Duodenal mucosa (tissue), 2 donors: Measurements from ENCODE around the gene DPF3.

Experiments
- H3K27ac ChIP-seq: one replicate; pipeline ENCODE4 v1.7.0; 2013; ENCODE audit warnings: low read depth, low read length
- H3K27me3 ChIP-seq, 2 donors: one replicate each; pipeline ENCODE4 v1.7.0; 2013; ENCODE audit warnings: low read length in 2 of 2, control low read depth in 1 of 2; ENCODE audit not compliant: insufficient read depth in 2 of 2, control insufficient read depth in 1 of 2
- H3K36me3 ChIP-seq, 2 donors: one replicate each; pipeline ENCODE4 v1.7.0; 2013; ENCODE audit warnings: low read length in 2 of 2, control low read depth in 1 of 2; ENCODE audit not compliant: insufficient read depth in 2 of 2, control insufficient read depth in 1 of 2
- H3K4me1 ChIP-seq, 2 donors: one replicate each; pipeline ENCODE4 v1.7.0; 2013; ENCODE audit warnings: low read length in 2 of 2, control low read depth in 1 of 2; ENCODE audit not compliant: insufficient read depth in 2 of 2, control insufficient read depth in 1 of 2
- H3K4me3 ChIP-seq, 2 donors: one replicate each; pipeline ENCODE4 v1.7.0; 2013; ENCODE audit warnings: low read length in 2 of 2, low read depth in 1 of 2
- H3K9ac ChIP-seq, 2 donors: one replicate each; pipeline ENCODE4 v1.7.0; 2013; ENCODE audit warnings: low read length in 2 of 2, low read depth in 1 of 2
- H3K9me3 ChIP-seq, 2 donors: one replicate each; pipeline ENCODE4 v1.7.0; 2013; ENCODE audit warnings: low read length in 2 of 2, control low read depth in 1 of 2; ENCODE audit not compliant: control insufficient read depth in 1 of 2

DPF3 gene

DNA sequence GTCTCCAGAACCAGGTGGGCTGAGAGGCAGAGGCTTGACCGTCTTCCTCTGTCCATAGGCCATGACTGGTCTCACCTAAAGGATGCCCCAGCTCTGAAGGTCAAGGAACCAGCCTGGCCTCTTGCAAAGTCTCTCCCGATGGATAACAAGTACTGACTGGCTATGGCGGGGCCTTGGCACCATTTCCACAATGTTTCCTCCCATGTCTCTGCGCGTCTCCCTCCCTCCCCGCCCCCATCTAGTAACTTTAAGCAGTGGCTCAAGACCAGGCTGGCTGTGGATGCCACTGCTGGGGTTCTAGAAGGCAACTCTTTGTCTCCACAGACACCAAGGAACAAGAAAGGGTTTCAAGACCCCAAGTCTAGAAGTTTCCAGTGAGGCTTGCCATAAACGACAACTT, 275.5 kb downstream of the DPF3 start:
- Histone ChIP-seq H3K27me3 (no peaks in the 10 kb centered on the region), H3K9ac (no peak overlapping the region), H3K9me3 (no peaks in the 10 kb centered on the region), H3K36me3 (no peaks in the 10 kb centered on the region), H3K27ac (no peak overlapping the region), H3K4me1 (no peaks in the 10 kb centered on the region), H3K4me3 (no peak overlapping the region)

DNA sequence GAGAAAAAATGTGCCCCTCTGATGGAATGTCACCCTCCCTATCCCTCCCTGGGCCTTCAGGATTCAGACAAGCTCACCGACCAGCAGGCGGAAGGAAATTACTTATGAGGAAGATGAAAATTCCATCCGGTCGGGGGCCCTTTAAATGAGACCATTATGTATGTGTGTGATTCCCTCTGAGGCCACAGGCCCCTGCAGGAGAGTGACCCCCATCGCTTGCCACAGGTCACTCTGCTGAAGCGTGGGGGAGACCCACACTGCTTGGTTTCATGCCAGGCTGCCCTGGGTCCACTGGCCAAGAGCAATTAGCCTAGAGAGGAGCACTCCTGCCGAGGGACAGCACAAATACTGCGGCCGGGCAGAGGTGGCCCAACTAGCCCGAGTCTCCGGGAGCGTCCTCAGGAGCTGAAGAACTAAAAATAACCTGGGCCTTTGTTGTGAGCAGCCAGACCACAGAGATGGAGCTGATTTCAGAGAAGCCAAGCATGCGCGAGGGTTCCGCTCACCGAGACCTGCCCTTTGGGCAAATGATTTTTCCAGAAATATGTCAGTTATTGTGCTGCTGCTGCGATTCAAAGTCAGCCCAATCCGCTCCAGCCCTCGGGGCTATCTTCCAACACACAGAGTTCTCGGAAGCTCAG, 276.4 kb downstream of the DPF3 start:
- H3K9me3 ChIP-seq: no peaks in the 10 kb centered on the region
- H3K4me3 ChIP-seq: no peak overlapping the region
- H3K4me1 ChIP-seq: no peaks in the 10 kb centered on the region
- no peaks in the 10 kb centered on the region for H3K36me3 ChIP-seq
- no peak overlapping the region for H3K27ac ChIP-seq
- H3K27me3 ChIP-seq: no peaks in the 10 kb centered on the region
- no peak overlapping the region for H3K9ac ChIP-seq

DNA sequence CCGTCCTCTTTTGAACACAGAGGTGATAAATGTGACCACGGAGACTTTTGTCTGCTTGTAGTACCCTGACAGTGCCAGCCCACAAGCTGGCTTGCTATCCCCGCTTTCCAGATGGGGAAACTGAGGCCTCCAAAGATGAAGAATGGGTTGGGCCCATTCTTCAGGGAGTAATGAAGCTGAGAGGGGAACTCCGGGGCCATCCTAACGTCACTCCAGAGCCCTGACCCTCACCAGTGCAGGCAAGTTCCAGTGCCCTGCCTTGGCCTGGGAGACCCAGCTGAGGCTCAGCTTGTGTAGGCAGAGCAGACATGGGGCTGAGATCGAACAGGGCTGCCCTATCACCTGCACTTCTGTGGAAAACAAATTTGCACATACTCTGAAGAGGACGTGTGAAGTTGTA, 277.1 kb downstream of the DPF3 start:
- H3K9ac ChIP-seq: no peak overlapping the region
- H3K4me1 ChIP-seq: no peaks in the 10 kb centered on the region
- H3K27me3 ChIP-seq: no peaks in the 10 kb centered on the region
- H3K4me3 ChIP-seq: no peak overlapping the region
- no peak overlapping the region for H3K27ac ChIP-seq
- no peaks in the 10 kb centered on the region for H3K9me3 ChIP-seq
- H3K36me3 ChIP-seq: no peaks in the 10 kb centered on the region

DNA sequence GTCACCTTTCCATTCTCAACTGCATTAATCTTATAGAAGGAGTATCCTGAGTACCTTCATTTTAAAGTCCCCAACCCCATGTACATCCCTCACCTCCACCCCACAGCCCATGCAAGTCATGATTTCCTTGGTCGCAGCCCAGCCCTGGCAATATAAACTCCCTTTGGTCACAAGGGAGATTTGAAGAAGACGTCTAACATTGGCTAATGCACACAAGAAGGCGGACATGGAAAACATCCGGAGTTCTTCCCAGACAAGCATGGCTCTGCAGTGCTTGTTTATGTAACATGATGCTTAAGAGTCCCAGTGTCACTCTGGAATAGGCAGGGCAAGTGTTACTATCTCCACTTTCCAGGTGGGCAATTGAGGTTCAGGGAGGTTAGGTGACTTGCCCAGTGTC, 277.6 kb downstream of the DPF3 start:
- H3K27me3 ChIP-seq: no peaks in the 10 kb centered on the region
- H3K4me3 ChIP-seq: no peak overlapping the region
- no peaks in the 10 kb centered on the region for H3K36me3 ChIP-seq
- no peaks in the 10 kb centered on the region for H3K9me3 ChIP-seq
- no peak overlapping the region for H3K9ac ChIP-seq
- H3K4me1 ChIP-seq: no peaks in the 10 kb centered on the region
- no peak overlapping the region for H3K27ac ChIP-seq

DNA sequence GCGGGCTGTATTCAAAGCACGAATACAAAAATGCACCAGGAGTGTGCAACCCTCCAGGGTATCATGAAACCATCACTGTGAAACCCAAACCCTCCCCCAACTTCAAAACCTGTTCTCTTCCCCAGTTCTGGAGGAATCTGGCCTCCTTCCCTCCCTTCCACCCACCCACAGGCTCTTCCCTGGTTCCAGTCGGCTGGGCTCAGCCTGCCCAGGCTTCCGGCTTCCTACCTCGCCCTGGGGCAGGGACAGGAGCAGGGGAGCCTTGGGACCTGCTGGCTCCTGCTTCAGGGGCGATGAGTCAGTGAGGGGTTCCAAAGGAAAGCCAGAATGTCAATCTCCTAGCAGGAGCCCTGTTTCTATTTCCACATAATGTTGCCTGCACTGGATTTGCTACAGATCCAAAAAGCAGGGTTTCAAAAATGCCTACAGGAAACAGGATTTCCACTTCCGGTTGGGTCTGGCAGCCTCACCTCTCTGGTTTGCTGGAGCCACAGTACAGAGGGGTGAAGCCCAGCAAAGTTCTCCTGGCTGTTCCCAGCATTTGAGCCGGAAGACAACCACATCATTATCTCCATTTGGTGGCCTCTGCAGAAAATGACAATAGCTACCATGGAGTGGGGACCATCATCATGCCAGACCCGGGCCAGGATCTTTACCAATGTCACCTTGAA, 278.3 kb downstream of the DPF3 start:
- H3K4me1 ChIP-seq: no peaks in the 10 kb centered on the region
- no peaks in the 10 kb centered on the region for H3K36me3 ChIP-seq
- no peaks in the 10 kb centered on the region for H3K27me3 ChIP-seq
- no peak overlapping the region for H3K4me3 ChIP-seq
- no peaks in the 10 kb centered on the region for H3K9me3 ChIP-seq
- no peak overlapping the region for H3K9ac ChIP-seq
- H3K27ac ChIP-seq: no peak overlapping the region

DNA sequence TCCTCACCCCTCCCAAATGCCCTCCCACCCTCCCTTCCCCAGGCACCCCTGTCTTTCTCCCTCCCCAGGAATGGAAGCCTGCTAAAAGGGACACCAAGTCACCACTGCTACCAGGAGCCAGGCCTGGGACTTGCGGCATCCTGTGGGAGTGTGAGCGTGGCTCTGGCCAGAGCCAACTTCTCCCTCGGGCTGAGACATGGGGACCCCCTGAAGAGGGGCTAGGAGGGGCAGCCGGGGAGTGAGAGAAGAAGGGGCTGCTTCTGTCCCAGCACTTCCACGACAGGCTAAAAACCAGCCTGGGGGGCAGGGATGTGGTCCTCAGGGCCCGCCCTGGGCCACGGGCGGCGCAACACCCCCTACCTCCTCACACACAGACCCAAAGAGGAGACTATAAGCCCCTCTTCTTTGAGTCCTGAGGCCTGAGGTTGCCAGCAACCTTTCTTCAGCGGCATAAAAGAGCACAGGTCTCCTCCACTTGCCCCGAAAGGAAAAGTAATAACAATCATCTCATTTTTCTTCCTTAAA, 278.9 kb downstream of the DPF3 start:
- Histone ChIP-seq H3K27ac (no peak overlapping the region), H3K9ac (no peak overlapping the region), H3K36me3 (no peaks in the 10 kb centered on the region)

DNA sequence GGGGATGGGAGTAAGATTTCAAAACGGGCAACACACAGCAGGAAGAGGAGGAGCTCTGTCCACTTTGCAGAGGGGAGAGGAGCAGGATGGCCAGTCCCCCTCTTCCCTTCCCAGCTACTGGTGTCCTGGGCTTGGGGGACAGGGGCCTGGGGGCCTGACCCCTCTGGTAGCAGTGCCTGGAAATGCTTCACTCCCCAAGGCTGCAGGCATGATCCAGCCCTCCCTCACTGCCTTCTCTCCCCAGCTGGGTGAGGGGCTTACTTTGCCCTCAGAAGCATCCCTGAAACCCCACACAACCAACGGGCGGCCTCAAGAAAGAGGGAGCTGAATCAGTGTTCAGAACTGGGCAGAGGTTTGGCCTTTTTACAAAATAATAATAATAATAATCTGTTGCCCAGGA, 279.5 kb downstream of the DPF3 start:
- no peak overlapping the region for H3K9ac ChIP-seq
- no peaks in the 10 kb centered on the region for H3K9me3 ChIP-seq
- no peak overlapping the region for H3K27ac ChIP-seq
- H3K36me3 ChIP-seq: no peaks in the 10 kb centered on the region
- no peaks in the 10 kb centered on the region for H3K4me1 ChIP-seq
- H3K4me3 ChIP-seq: no peak overlapping the region
- no peaks in the 10 kb centered on the region for H3K27me3 ChIP-seq

More for the DNA sequence above, 278.9 kb downstream of the DPF3 start:
- Histone ChIP-seq H3K4me1 (no peaks in the 10 kb centered on the region), H3K4me3 (no peak overlapping the region), H3K9me3 (no peaks in the 10 kb centered on the region), H3K27me3 (no peaks in the 10 kb centered on the region)

DNA sequence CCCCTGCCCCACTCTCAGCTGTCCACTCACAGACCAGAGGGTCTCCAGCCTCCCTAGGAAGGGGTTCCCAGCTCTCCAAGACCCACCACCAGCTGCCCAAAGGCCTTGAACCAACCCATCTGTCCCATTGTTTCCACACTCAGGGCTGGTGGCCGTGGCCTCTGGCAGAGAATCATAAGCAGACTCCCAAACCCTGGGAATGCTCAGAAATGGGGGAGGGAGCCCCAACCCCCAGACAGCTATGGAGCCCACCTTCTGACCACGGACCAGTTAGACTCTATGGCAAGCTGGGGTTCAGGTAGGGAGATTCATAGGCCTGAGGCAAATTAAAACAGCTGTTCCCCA, 280.0 kb downstream of the DPF3 start:
- Histone ChIP-seq H3K27me3 (no peaks in the 10 kb centered on the region), H3K27ac (no peak overlapping the region), H3K36me3 (no peaks in the 10 kb centered on the region), H3K4me1 (no peaks in the 10 kb centered on the region), H3K4me3 (no peak overlapping the region), H3K9me3 (no peaks in the 10 kb centered on the region), H3K9ac (no peak overlapping the region)

DNA sequence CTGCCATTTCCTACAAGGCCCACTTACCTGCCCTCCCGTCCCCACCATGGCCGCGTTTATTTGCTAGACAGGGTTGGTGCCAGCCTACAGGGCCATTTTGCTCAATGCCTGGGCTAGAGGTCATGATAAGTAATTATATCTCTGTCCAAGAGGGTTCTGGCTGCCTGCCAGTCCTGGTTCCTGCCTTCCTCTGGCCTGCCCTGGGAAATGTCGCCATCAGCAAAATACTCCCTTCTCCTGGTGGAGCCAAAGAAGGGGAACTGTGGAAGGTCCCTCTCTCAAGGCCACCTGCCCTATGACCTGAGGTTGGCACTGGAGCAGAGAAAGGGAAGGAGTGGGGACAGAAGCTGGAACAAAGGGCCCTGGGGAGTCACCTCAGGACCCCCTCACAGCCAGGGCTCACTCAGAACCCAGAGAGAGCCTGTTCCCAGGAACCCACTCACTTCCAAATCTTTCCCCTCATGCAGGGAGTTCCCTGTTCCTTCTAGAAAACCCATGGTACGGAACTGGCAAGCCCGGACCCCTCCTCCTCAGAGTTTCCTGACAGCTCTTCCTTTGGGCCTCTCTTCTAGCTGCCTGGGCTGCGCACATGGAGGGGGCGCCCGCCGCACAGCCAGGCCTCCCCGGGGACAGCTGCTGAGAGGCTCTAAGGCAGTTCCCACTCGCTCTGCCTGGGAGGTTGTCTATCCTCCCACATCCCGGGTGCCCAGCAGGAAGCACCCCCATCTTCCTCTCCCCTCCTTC, 280.5 kb downstream of the DPF3 start:
- Histone ChIP-seq H3K9me3 (no peaks in the 10 kb centered on the region), H3K4me3 (no peak overlapping the region), H3K9ac (no peak overlapping the region), H3K27me3 (no peaks in the 10 kb centered on the region), H3K4me1 (no peaks in the 10 kb centered on the region), H3K27ac (no peak overlapping the region), H3K36me3 (no peaks in the 10 kb centered on the region)

DNA sequence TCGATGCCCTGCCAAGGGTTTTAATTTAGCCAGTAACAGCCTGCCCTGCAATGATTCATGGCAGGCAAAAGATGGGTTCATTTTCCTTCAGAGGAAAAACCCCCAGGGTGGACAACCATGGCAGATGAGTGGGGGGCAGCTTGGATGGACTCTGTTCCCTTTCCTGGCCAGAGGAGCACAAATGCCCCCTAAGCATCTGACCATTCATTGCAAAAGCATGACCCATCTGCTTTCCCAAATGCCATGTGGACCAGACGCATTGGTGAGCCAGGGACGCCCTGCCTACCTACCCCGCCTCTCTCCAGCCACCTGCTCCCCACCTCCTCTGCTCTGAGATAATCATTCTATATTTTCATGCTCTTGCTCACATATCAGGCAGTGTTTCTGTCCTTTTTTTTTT, 281.9 kb downstream of the DPF3 start:
- Histone ChIP-seq H3K9ac (no peak overlapping the region), H3K27me3 (no peaks in the 10 kb centered on the region), H3K4me1 (no peaks in the 10 kb centered on the region), H3K27ac (no peak overlapping the region), H3K9me3 (no peaks in the 10 kb centered on the region), H3K36me3 (no peaks in the 10 kb centered on the region), H3K4me3 (no peak overlapping the region)
